ENCODE results near the gene NKX2-4.
"Not testable (repeated sequence)": the region's sequence is repeated elsewhere in the genome, so short reads cannot be mapped to it uniquely, and the experiment has no call there.

NKX2-4 gene

DNA sequence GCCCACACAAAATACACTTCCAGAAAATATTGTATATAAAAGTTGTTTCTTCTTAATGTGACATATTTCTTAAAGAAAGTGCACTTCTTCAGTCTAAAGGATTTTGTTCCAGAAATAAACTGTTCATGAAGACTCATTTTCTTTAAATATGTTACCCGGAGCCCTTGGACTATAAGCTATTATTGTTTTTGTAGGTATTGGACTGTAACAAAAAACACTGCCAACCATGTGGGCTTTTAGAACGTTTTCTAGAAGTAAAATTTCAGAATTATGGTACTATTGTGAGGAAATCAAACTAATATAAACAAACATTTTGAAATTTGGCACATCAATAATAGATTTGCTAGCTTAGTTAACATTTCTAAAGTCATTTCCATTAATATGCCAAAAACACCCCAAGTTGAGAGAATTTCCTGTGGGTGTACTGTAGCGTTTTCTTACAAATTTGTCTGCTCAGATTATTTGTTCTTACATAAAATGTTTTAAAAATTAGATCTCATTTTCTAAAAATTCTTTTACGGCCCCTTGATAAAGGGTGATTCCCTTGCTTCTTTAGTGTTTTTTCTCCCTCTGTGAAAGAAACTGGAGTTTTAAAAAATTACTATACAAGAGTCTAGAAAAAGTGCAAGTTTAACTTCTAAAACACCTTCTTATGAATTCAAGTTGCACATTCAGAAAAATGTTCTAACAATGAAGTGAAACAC is 3.4 kb downstream of the NKX2-4 start:
- no peak for DNase-seq (ENCODE audit: low spot score)

DNA sequence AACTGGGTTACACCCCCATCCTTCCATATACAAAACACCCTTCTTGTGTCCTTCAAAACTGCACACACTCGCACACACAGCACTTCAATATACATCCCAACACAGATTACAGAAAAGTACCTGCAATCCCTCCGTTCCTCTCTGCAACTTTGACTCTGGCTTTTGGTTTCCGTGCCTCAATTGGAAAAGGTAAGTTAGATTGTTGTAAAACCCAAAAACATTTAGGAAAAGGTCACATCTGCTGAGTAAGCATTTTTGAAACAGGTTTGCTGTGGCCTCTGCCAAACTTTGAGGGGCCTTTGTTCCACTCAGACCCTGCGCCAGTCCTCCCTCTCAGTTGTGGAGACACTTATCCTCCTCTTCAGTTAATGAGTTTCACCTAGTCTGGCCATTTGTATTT is 4.2 kb downstream of the NKX2-4 start:
- no peak for DNase-seq (ENCODE audit: low spot score)

DNA sequence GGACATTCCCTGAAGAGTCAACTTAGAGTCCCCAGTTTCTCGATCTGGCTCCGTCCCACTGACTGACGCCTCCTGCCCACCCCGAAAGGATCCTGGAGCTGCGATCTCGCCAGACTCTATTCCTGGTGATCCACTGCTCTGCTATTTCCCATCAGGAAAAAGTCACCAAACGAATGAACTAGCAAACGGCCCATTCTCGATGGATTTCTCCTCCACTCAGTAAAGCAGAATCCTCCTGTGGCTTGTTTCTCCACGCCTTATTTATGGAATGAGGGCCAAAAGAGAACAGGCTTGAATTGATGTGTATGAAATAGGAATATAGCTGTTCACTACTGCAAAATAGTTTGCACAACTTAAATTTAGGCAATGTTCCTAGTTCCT is 5.4 kb downstream of the NKX2-4 start:
- no peak for DNase-seq (ENCODE audit: low spot score)

DNA sequence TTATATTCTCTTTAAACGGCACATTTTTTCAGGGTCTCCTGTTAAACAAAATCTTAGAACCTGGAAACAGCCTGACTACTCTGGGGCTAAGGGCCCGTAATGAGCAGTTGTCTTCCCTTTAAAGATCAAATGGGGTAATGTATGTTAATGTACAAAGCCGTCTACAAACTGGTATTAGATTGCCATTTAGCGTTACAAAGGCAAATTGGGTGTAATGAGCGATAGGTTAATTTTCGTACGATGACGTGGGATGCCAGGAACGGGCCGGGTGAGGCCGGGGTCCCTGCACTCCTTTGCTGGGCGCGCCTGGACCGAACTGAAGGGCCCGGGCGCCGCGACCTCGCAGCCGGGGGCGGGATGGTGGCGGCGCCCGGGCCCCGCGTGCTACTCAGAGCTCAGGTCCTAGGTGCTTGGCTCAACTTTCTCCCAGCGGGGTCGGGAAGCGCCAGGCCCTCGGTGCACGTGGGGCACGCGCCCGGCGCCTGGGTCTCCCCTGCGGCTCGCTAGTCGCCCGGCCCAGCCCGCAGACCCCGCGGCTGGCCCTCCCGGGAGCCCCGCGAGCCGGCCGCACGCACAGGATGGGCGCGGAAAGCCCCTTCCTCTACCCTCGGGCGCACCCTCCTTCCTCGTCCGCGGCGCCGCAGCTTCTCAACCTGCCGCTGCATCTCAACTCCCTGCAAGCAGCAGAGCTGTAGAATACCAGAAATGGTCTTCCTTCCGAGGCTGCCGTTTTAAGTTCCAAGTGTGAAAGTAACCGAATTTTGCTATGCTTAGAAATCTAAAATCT is 5.9 kb downstream of the NKX2-4 start:
- no peak for DNase-seq (ENCODE audit: low spot score)

DNA sequence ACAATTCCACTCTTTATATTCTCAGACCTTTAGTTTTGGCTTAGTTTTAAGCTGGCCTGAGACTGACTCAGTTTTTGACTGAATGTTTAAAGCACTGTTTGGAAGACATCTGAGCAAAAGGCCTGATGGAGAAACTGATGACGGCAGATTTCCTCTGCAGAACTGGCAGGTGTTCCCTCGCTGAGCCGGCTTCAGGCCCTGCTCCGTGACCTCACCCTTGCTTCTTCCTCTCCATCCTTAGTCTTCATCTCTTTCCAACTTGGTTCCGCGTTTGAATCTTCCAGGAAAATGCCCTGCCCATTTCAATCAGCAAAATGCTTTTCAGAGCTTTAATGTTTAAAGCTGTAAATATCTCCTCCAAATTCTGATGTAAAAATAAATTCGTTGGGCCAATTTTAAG is 6.6 kb downstream of the NKX2-4 start:
- no peak for DNase-seq (ENCODE audit: low spot score)

DNA sequence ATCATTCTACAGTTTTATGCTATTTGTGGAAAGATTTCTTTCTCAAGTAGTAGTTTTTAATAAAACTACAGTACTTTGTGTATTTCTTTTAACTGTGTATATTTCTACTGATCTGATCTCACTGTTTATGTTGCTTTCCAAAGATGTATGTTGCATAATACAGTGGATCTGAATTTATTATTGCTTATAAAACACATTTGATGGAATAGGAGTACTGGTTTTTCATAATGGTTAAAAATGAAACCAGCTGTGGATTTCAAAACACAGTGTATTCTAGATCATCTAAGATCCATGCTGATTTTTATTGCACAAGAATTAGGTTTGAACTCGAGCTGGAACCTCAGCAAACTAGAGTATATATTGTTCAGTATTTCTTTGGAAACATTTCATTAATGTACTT is 8.0 kb downstream of the NKX2-4 start:
- no peak for DNase-seq (ENCODE audit: low spot score)

DNA sequence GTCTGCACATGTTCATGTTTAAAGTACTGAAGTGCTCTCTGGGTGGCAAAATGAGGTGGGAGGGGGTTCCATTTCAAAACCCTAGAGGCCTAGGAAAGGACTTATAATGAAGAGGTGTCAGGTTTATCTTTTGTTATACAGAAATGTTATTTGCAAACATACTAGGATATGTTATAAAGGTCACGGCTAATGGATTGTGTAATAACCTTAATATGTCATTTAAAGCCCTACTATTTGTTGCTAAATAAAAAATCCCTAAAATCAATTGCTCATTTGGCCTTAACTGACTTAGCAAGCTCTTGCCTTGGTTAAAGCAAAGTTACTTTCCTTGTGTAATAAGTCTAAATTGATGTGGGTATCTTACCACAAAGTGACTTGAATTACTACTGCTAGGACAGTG is 8.8 kb downstream of the NKX2-4 start:
- no peak for DNase-seq (ENCODE audit: low spot score)

DNA sequence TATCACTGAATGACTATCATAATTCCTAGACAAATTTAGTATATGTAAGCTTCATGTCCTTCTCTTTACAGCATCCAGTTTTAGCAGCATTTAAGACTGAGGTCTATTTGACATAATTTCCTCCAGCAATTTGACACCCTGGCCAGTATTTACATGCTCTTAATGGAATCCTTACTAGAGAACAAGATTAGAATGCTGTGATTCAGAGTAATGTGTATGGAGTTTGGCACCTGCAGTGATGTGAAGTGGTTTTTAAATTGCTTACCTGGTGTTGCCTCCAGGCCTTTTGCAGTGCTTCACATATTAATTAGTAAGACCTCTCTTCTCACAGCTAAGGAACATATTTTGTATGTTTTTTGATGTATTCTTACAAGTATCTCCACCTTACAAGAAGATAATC is 9.8 kb downstream of the NKX2-4 start:
- no peak for DNase-seq (ENCODE audit: low spot score)

DNA sequence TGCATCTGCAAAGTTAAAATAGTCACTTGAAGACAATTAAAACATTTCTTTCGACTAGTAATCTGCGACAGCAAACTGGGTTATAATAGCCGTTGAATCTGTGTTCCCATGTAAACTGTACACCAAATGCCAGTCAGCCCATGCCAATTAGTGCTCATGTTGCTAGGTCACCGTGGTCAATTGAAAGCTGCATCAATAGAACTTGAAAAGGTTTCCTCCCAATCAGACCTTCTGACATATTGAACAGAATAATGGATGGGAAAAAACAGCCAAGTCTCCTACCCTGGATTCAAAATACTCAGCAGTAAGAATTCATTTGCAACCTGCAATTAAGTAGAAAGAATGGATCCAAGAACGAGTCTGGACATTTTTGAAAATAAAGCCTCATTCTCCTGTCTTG is 11.2 kb downstream of the NKX2-4 start:
- no peak for DNase-seq (ENCODE audit: low spot score)

DNA sequence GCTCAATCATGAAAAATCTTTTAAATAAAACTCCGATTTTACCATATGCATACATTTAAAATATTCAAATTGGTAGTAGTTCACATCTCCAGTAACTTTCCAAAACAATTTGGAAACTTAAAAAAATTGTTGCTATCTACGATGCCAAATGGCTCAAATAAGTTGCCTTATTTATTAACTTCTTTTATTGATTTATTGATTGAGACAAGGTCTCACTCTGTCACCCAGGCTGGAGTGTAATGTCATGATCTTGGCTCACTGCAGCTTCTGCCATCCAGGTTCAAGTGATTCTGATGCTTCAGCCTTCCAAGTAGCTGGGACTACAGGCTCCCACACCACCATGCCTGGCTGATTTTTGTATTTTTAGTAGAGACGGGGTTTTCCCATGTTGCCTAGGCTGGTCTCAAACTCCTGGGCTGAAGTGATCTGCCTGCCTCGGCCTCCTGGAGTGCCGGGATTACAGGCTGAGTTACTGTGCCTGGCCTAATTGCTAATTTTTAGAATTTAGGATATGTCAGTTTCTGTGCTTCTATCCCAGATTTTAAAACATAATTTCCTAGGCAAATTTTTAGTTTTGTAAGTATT is 12.9 kb downstream of the NKX2-4 start:
- DNase-seq (ENCODE audit: low spot score), result no peak

DNA sequence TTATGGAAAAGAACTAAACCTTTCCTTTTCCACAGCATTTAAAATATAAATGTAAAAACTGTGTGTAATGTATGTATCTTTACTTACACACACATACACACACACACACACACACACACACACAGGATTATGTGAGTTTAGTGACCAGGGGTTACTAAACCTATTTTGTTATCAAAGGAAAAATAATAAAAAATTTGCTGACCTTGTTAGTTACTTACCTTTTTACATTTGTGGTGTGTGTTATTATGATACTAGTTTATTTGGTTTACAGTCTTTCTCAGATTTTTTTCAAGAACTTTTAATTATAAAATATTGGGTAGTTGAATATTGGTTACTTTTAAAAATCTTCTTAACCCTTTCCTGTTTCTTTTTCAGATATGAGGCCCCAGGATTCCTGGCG is 15.7 kb downstream of the NKX2-4 start:
- DNase-seq (ENCODE audit: low spot score), result no peak

DNA sequence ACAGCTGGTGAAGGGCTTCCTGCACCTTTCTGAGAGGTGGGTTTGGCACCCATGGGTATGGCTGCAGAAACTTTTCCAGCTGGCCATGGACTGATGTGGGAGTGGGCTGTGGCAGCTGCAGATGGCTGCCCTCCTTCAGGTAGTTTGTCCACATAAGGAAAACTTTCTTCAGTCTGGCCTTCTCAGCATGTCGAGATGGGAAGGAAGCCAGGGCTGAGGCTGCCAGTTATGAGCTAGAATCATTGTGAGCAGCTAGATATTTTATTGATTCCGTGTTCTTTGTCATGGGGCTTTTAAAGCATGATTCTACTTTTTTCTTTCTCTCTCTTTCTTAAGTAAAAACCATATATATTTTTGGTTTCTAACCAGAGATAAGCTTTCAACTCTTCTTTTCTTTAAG is 16.6 kb downstream of the NKX2-4 start:
- DNase-seq (ENCODE audit: low spot score), result no peak

DNA sequence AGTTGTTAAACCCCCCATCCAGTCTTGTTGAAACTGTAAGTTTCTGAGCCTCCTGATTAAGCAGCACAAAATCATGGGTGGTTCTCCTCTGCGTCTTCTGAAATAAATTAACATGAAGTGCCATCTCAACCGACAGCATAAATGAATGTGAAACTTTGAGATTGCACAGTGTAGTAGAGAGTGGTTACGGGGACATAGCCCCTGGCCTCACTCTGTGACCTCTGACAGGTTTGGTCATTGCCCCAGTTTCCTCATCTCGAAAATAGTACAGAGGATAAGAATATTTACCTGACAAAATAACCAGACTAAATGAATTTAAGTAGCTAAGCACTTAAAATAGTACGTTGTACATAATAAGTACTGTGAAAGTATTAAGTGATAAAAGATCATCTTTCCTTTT is 19.1 kb downstream of the NKX2-4 start:
- no peak for DNase-seq (ENCODE audit: low spot score)

DNA sequence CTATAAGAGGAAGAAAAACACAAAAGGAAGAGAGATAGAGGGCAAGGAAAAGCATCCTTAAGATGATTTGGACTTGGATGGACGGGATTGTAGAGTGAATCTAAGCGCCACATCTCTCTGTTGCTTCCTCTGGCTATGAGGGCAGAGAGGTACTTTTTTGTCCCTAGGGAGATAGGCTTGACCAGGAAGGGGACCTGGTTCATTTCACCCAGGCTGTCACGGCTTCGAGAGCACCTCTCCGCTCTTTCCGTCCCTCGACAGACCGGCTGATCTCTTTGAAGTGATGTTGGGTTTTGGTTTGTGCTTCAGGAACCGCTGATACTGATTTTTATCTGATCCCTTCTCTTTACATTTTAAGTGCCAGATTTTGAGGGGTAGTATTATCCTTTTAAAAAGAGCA is 19.6 kb downstream of the NKX2-4 start:
- DNase-seq (ENCODE audit: low spot score), result no peak

DNA sequence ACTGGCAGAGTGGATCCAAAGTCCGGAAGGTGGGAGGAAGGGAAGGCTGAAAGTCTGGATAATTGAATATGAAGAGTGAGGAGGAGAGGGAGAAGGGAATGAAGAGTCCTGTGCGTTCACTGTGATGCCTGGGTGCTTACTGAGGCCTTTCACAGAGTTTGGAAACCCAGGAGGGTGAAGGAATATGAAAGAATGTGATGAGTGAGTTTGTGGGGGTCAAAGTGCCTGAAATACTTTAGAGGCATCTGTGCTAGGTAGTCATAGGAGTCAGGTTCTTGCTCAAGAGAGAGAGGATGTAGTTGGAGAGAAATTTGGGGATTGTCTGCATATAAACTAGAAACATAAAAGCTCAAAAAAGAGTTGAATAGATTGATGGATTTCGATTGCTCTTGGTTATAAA is 20.7 kb downstream of the NKX2-4 start:
- DNase-seq (ENCODE audit: low spot score), result no peak

DNA sequence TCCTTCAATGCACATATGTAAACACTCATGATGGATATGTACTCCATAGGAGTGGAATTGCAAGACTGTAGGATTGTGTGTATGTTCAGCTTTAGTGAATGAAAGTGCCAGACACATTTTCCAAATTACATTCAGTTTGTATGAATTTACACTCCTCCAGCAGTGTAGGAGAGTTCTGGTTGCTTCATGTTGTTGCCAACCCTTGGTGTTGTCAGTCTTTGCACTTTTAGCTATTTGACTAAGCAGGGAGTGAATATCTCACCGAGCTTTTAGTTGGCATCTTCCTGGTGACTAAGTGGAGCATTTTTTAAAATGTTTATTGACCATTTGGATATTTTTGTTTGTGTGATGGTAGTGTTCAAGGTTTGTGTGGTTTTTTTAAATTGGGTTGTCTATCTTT is 23.9 kb downstream of the NKX2-4 start:
- DNase-seq (ENCODE audit: low spot score), result no peak

DNA sequence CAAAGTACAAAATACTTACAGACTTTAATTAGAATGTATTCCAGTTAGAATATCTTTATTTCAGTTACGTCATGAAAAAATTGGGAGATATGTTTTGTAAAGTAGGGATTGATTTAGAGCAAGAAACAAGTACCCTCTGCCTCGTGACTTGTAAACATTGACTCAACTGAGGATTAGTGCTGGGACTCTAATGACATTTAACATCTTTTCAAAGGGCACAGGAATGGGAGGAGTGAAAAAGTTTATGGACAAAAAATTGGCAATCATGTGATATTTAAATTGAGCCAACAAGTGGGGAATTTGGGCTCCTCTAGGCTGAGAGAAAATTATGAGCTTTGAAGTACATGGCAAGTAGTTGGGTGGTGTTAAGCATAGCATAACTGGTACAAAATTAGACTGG is 25.3 kb downstream of the NKX2-4 start:
- no peak for DNase-seq (ENCODE audit: low spot score)

DNA sequence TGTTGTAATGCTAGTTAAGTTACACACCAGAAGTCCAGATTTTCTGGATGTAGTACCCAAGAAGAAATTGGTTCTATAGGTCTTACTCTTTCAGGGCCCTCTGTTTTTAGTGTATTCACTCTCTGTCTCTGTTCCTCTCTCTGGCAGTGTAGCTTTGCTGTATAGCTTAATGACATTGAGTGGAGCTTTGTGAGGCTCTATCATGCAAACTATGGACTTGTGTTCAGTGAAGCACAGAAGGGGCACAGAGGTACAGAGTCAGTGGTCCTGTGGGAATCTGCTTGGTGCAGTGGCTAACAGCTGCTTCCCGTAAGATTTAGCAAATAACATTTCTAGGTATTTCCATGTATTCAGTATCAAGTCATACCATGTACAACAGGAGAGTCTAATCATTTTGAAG is 26.1 kb downstream of the NKX2-4 start:
- DNase-seq (ENCODE audit: low spot score), result no peak

DNA sequence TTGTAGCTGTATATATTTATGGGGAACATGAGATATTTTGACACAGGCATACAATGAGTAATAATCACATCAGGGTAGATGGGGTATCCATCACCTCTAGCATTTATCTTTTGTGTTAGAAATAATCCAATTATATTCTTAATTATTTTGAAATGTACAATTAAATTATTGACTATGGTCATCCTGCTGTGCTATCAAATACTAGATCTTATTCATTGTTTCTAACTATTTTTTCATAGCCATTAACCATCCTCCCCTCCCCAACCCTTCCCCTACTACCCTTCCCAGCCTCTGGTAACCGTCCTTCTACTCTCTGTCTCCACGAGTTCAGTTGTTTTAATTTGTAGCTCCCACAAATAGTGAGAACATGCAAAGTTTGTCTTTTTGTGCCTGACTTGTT is 28.5 kb downstream of the NKX2-4 start:
- DNase-seq (ENCODE audit: low spot score), result no peak

DNA sequence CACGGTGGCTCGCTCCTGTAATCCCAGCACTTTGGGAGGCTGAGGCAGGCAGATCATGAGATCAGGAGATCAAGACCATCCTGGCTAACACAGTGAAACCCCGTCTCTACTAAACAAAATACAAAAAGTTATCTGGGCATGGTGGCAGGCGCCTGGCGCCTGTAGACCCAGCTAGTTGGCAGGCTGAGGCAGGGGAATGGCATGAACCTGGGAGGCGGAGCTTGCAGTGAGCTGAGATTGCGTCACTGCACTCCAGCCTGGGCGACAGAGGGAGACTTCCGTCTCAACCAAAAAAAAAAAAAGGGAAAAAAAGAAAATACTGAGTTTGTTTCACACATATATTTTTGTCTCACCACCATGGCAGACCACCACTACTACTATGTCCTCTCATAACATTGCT is 31.1 kb downstream of the NKX2-4 start:
- DNase-seq (ENCODE audit: low spot score), result not testable (repeated sequence)

DNA sequence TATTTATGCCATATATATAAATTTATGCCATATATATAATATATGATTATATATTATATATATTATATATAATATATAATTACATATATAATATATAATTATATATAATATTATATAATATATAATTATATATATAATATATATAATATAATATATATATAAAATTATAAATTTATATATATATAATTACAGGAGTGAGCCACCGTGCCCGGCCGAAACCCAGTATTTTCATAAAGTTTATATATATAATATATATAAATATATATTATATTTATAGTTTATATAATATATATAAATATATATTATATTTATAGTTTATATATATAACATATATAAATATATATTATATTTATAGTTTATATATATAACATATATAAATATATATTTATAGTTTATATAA is 31.6 kb downstream of the NKX2-4 start:
- DNase-seq (ENCODE audit: low spot score), result no peak

DNA sequence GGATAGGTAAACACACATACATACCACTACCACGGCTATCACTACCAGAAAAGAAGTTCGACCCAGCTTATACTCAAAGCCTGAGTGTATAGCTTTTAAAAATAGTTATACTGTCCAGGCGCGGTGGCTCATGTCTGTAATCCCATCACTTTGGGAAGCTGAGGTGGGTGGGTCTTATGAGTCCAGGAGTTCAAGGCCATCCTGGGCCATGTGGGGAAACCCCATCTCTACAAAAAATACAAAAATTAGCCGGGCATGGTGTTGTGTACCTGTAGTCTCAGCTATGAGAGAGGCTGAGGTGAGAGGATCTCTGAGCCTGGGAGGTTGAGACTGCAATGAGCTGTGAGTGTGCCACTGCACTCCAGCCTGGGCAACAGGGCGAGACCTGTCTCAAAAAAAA is 32.9 kb downstream of the NKX2-4 start:
- no peak for DNase-seq (ENCODE audit: low spot score)

DNA sequence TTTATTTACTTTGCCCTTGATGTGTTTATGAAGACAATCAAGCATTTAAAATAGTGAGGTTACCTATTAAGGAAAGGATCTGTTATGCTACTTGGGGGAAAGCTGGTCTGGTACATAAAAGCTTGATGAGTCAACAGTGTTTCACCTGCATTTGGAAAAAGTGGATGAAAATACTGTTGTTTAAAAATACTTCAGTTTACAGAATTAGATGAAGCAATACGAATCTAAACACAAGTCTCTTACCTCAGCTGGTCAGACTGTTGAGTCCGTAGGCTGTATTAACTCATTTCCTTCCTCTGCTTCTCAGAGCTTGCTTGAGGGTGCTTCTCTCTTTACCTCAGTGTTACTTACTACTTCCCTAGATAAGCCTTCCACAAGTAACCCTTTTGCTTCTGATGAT is 36.1 kb downstream of the NKX2-4 start:
- no peak for DNase-seq (ENCODE audit: low spot score)

DNA sequence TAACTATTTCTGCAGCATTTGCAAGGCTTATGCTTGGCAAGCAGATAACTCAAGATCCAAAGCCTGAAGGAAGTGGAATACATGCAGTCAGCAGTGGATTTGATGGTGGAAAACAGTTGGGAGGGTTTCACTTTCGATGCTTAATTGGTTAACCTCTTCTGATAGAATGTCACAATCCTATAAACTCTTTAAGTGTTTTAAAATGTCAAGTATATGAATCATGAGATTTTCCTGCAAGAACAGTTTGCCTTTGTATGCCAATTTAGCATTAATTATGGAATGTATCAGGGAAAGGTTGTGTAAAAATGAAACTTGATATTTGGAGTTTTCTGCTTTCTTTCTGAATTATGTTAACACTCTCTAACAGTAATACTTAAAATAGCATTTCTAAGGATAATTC is 36.6 kb downstream of the NKX2-4 start:
- DNase-seq (ENCODE audit: low spot score), result no peak
